Measurements from ENCODE around the gene BASP1.

BASP1 gene

GRCh38 chr5:17217493-17218352, at the start of gene BASP1:
Gene BASP1 (plus strand): TSS chr5:17217631. CDS start chr5:17275217, 57,586 bp downstream.
- no peaks in the 10 kb centered on the region for H3K9me3 ChIP-seq (replicated peaks; ENCODE audit: insufficient read depth, low read length)
- H3K4me3 ChIP-seq (ENCODE audit: low read length) = peak within 1 kb of the TSS; percentile 87
- peak within 1 kb of the TSS; percentile 54; the same call in 1 of the 2 replicates for H3K27ac ChIP-seq (ENCODE audit: low read length)
- TF ChIP-seq CTCF (IDR thresholded peaks at IDR 0.05; ENCODE audit: low read length) (no peak), EZH2 (optimal IDR thresholded peaks at IDR 0.05; ENCODE audit: low read depth, low read length) (no peak), EZH2phosphoT487 (IDR thresholded peaks at IDR 0.05; ENCODE audit: low read length) (no peak)
- DNase-seq = peak; percentile 80
- no peaks in the 10 kb centered on the region for H3K27me3 ChIP-seq (replicated peaks; ENCODE audit: insufficient read depth, low read length)
- H3K9ac ChIP-seq (ENCODE audit: low read length) = peak within 1 kb of the TSS; percentile 70; the same call in 1 of the 2 replicates
- peaks cover 19% of the 10 kb centered on the region for H3K4me1 ChIP-seq (ENCODE audit: low read length)
- H4K20me1 ChIP-seq (ENCODE audit: insufficient read depth, low read length) = no peaks in the 10 kb centered on the region
- H2AFZ ChIP-seq (ENCODE audit: low read length) = peak within 1 kb of the TSS; percentile 93
- peaks cover 27% of the 10 kb centered on the region for H3F3A ChIP-seq (ENCODE audit: insufficient read depth, low read length)
- peaks cover 46% of the 10 kb centered on the region for H3K79me2 ChIP-seq (ENCODE audit: low read length)
- H3K4me2 ChIP-seq (ENCODE audit: low read depth, low read length) = peak within 1 kb of the TSS; percentile 89
- H3K36me3 ChIP-seq (replicated peaks; ENCODE audit: insufficient read depth, low read length) = no peaks in the 10 kb centered on the region
- no peaks in the 10 kb centered on the region for H3K9me2 ChIP-seq (replicated peaks; ENCODE audit: insufficient read depth, low read length)

DNA sequence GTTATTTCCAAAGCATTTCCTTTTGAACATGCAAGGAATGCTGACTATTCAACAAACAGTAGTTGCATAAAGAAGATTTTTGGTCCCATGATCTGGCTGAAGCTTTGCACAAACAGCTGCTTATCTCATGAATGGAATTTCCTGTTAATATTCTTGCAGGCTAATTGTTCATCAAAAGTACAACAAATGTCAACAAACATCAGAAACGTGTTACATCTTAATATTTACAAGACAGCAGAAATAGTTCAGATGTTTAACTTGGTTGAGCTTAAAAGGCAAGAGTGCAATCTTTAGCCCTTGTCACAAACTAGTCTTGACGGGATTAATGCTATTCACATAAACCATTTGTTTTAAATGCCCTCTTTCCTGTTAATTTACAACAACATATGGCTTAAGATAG, 47.9 kb upstream of the BASP1 start:
- H3K4me2 ChIP-seq (ENCODE audit: low read depth, low read length) = no peak overlapping the region
- peaks cover 7% of the 10 kb centered on the region for H3K4me1 ChIP-seq (ENCODE audit: low read length)
- H2AFZ ChIP-seq (ENCODE audit: low read length) = no peak overlapping the region
- H3K27me3 ChIP-seq (replicated peaks; ENCODE audit: insufficient read depth, low read length) = no peaks in the 10 kb centered on the region
- no peak overlapping the region for H3K4me3 ChIP-seq (ENCODE audit: low read length)
- H3K9me2 ChIP-seq (replicated peaks; ENCODE audit: insufficient read depth, low read length) = no peaks in the 10 kb centered on the region
- no peaks in the 10 kb centered on the region for H3F3A ChIP-seq (ENCODE audit: insufficient read depth, low read length)
- no peak overlapping the region for H3K9ac ChIP-seq (ENCODE audit: low read length)
- no peaks in the 10 kb centered on the region for H3K9me3 ChIP-seq (replicated peaks; ENCODE audit: insufficient read depth, low read length)
- DNase-seq = no peak
- H3K79me2 ChIP-seq (ENCODE audit: low read length) = no peaks in the 10 kb centered on the region
- no peak for TF ChIP-seq CTCF (IDR thresholded peaks at IDR 0.05; ENCODE audit: low read length)
- TF ChIP-seq EZH2 (optimal IDR thresholded peaks at IDR 0.05; ENCODE audit: low read depth, low read length) = no peak
- no peak for TF ChIP-seq EZH2phosphoT487 (IDR thresholded peaks at IDR 0.05; ENCODE audit: low read length)
- no peak overlapping the region for H3K27ac ChIP-seq (ENCODE audit: low read length)
- no peaks in the 10 kb centered on the region for H4K20me1 ChIP-seq (ENCODE audit: insufficient read depth, low read length)
- no peaks in the 10 kb centered on the region for H3K36me3 ChIP-seq (replicated peaks; ENCODE audit: insufficient read depth, low read length)

DNA sequence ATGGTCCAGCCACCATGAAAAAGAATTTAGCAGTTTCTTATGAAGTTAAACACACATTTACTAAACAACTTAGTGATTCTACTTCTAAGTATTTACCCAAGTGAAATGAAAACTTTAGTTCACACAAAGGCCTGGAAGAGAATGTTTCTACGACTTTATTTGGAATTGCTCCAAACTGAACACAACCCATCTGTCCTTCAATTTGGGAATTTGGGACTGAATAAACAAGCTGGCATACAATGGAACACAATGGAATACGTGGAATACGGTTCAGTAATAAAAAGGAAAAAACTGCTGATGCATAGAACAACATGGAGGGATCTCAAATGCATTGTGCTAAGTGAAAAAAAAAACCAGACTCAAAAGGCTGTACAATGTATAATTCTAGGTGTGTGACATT, 44.6 kb upstream of the BASP1 start:
- no peak overlapping the region for H3K4me3 ChIP-seq (ENCODE audit: low read length)
- no peaks in the 10 kb centered on the region for H3F3A ChIP-seq (ENCODE audit: insufficient read depth, low read length)
- no peak for DNase-seq
- H3K79me2 ChIP-seq (ENCODE audit: low read length) = no peaks in the 10 kb centered on the region
- no peak overlapping the region for H3K4me2 ChIP-seq (ENCODE audit: low read depth, low read length)
- no peak for TF ChIP-seq EZH2phosphoT487 (IDR thresholded peaks at IDR 0.05; ENCODE audit: low read length)
- no peak for TF ChIP-seq EZH2 (optimal IDR thresholded peaks at IDR 0.05; ENCODE audit: low read depth, low read length)
- no peak for TF ChIP-seq CTCF (IDR thresholded peaks at IDR 0.05; ENCODE audit: low read length)
- no peaks in the 10 kb centered on the region for H3K27me3 ChIP-seq (replicated peaks; ENCODE audit: insufficient read depth, low read length)
- no peak overlapping the region for H2AFZ ChIP-seq (ENCODE audit: low read length)
- H3K4me1 ChIP-seq (ENCODE audit: low read length) = no peaks in the 10 kb centered on the region
- no peaks in the 10 kb centered on the region for H3K9me3 ChIP-seq (replicated peaks; ENCODE audit: insufficient read depth, low read length)
- no peaks in the 10 kb centered on the region for H4K20me1 ChIP-seq (ENCODE audit: insufficient read depth, low read length)
- no peaks in the 10 kb centered on the region for H3K36me3 ChIP-seq (replicated peaks; ENCODE audit: insufficient read depth, low read length)
- H3K9me2 ChIP-seq (replicated peaks; ENCODE audit: insufficient read depth, low read length) = no peaks in the 10 kb centered on the region
- H3K9ac ChIP-seq (ENCODE audit: low read length) = no peak overlapping the region
- H3K27ac ChIP-seq (ENCODE audit: low read length) = no peak overlapping the region
